Caco-2 (cell line): Measurements from ENCODE around the gene FAM111A. TPM values are rescaled to one million over a fixed set of nuclear protein-coding genes. Genes with fewer than 3 reads are reported as not detected.

Experiments used
- BruUV-seq: library from RNA; stranded (reverse); fragments of 400-500 nt; replicated peaks from 2 replicates; lab custom pipeline; 2021; lab: Mats Ljungman, UMichigan
- CTCF ChIA-PET: fragments of 300-600 bp; sonication (Branson Sonifier 250); formaldehyde crosslinking; loops from one replicate; lab custom pipeline; 2022; ENCODE audit warnings: antibody characterized with exemption; lab: Charles Lee
- POLR2A ChIA-PET: fragments of 300-600 bp; sonication (Branson Sonifier 250); formaldehyde crosslinking; loops from one replicate; lab custom pipeline; 2022; ENCODE audit warnings: antibody characterized with exemption; lab: Charles Lee
- DNase-seq, 2 experiments: peaks; one replicate each; pipeline versions ENCODE4 v3.0.0 to v3.0.0-alpha.2; 2020 to 2022
- H3K27me3 ChIP-seq: replicated peaks from 2 replicates; pipeline ENCODE4 v1.6.0; 2011; ENCODE audit warnings: low read length; ENCODE audit not compliant: control insufficient read depth, insufficient read depth
- H3K36me3 ChIP-seq: 2 replicates; pipeline ENCODE4 v1.5.1; 2011; ENCODE audit warnings: low read length; ENCODE audit not compliant: control insufficient read depth, insufficient read depth
- H3K4me1 ChIP-seq: fragments of 250-450 bp; sonication (Bioruptor Pico); 2 replicates; pipeline ENCODE4 v1.5.1; 2020; ENCODE audit warnings: mild to moderate bottlenecking
- H3K4me3 ChIP-seq: 2 replicates; pipeline ENCODE4 v1.5.1; 2011; ENCODE audit warnings: low read depth, mild to moderate bottlenecking, control low read depth, low read length
- H3K9me3 ChIP-seq: fragments of 250-450 bp; sonication (Bioruptor Pico); 2 replicates; pipeline ENCODE4 v1.5.1; 2020; ENCODE audit warnings: mild to moderate bottlenecking, moderate library complexity
- H3K27ac Mint-ChIP-seq: one replicate; pipeline ENCODE4 v1.8.0; 2022; ENCODE audit warnings: mixed read lengths; ENCODE audit not compliant: unreplicated experiment
- H3K27me3 Mint-ChIP-seq: one replicate; pipeline ENCODE4 v1.8.0; 2022; ENCODE audit warnings: mixed read lengths; ENCODE audit not compliant: insufficient read depth, unreplicated experiment
- H3K36me3 Mint-ChIP-seq: one replicate; pipeline ENCODE4 v1.8.0; 2022; ENCODE audit warnings: mild to moderate bottlenecking, mixed read lengths; ENCODE audit not compliant: insufficient read depth, unreplicated experiment
- H3K4me1 Mint-ChIP-seq: one replicate; pipeline ENCODE4 v1.8.0; 2022; ENCODE audit warnings: low read depth, mixed read lengths; ENCODE audit not compliant: unreplicated experiment
- H3K4me3 Mint-ChIP-seq: one replicate; pipeline ENCODE4 v1.8.0; 2022; ENCODE audit warnings: mild to moderate bottlenecking, moderate library complexity, mixed read lengths; ENCODE audit not compliant: unreplicated experiment
- H3K9me3 Mint-ChIP-seq: one replicate; pipeline ENCODE4 v1.8.0; 2022; ENCODE audit warnings: mixed read lengths; ENCODE audit not compliant: unreplicated experiment
- intact Hi-C: fragments of 100-400 bp; cut with micrococcal nuclease; formaldehyde crosslinking; loops from one replicate; pipeline ENCODE4 v1.10.0; 2022; ENCODE audit not compliant: unreplicated experiment
- total RNA-seq: library from RNA; stranded (reverse); gene quantifications from 2 replicates; pipeline ENCODE4 v1.2.3, GENCODE V29; 2022
- TF ChIP-seq, protein P1 (sequence below), 2 experiments: fragments of 200-600 bp in 1 of 2; IDR thresholded peaks; 1 replicate in 1 of 2; 2 replicates in 1 of 2; pipeline versions ENCODE4 v1.5.1 to v1.8.0; 2011 to 2022; ENCODE audit warnings: antibody characterized with exemption in 1 of 2, control low read depth in 1 of 2, inconsistent platforms in 1 of 2, low read depth in 1 of 2, low read length in 1 of 2, mild to moderate bottlenecking in 1 of 2, moderate library complexity in 1 of 2; ENCODE audit not compliant: insufficient read depth in 1 of 2, severe bottlenecking in 1 of 2, unreplicated experiment in 1 of 2

The FAM111A gene
- total RNA-seq, 1 experiment from 2014 or later, result 78.8 TPM

DNA sequence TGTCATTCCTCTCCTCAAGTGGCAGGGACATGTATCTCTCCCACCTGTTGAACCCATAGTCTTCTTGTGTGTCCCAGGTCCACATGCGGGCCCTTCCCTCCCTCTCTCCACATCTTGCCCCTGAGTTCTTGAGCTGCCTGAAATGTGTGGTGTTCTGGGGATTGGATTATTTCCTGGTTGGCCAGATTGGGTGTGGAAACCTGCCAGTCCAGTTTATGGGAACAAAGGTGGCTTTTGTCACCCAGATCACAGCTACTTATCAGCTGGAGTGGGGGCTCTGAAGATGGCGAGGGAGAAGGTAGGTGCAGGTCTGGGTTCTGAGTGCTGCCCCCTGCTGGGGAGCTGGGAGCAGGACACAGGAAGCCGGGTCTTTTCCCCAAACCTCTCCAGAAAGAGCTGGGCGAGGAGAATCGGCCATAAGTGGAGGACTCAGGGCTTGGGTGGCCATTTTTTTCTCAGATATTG lies 43.5 kb downstream of the FAM111A start:
- Mint-ChIP-seq H3K27me3 (no peaks in the 10 kb centered on the region), H3K9me3 (no peaks in the 10 kb centered on the region), H3K4me1 (peaks cover 52% of the 10 kb centered on the region), H3K27ac (peak overlapping the region; percentile 93), H3K36me3 (peaks cover 93% of the 10 kb centered on the region), H3K4me3 (peak overlapping the region; percentile 76)
- intact Hi-C loops, result loop anchor here (1.0 to 2.0 kb wide), 5 partner anchors 12 to 98 kb away; no protein-coding TSS in a partner anchor
- H3K36me3 ChIP-seq, result peaks cover 25% of the 10 kb centered on the region
- TF ChIP-seq, protein P1, sequence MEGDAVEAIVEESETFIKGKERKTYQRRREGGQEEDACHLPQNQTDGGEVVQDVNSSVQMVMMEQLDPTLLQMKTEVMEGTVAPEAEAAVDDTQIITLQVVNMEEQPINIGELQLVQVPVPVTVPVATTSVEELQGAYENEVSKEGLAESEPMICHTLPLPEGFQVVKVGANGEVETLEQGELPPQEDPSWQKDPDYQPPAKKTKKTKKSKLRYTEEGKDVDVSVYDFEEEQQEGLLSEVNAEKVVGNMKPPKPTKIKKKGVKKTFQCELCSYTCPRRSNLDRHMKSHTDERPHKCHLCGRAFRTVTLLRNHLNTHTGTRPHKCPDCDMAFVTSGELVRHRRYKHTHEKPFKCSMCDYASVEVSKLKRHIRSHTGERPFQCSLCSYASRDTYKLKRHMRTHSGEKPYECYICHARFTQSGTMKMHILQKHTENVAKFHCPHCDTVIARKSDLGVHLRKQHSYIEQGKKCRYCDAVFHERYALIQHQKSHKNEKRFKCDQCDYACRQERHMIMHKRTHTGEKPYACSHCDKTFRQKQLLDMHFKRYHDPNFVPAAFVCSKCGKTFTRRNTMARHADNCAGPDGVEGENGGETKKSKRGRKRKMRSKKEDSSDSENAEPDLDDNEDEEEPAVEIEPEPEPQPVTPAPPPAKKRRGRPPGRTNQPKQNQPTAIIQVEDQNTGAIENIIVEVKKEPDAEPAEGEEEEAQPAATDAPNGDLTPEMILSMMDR (IDR thresholded peaks at IDR 0.05; ENCODE audit: insufficient read depth in 1 of 2, low read depth in 1 of 2, low read length in 1 of 2, severe bottlenecking in 1 of 2, unreplicated experiment in 1 of 2), result peak; percentile 94 to 95
- POLR2A ChIA-PET, result interaction anchor here (0.5 to 2.7 kb wide), 5 partner anchors 11 to 351 kb away, joined by 3 to 69 read pairs (median 6); partner anchors contain the start of genes DTX4 and FAM111B
- no TSS peak for BruUV-seq
- H3K9me3 ChIP-seq, result no peaks in the 10 kb centered on the region
- CTCF ChIA-PET, result interaction anchor here (0.5 to 5.9 kb wide), 18 partner anchors 10 to 543 kb away, joined by 3 to 304 read pairs (median 4); partner anchors contain the start of genes DTX4 and FAM111A
- DNase-seq, result peak; percentile 95 to 96
- peak overlapping the region; percentile 13 for H3K4me3 ChIP-seq
- peaks cover 81% of the 10 kb centered on the region for H3K4me1 ChIP-seq
- H3K27me3 ChIP-seq, result no peaks in the 10 kb centered on the region

DNA sequence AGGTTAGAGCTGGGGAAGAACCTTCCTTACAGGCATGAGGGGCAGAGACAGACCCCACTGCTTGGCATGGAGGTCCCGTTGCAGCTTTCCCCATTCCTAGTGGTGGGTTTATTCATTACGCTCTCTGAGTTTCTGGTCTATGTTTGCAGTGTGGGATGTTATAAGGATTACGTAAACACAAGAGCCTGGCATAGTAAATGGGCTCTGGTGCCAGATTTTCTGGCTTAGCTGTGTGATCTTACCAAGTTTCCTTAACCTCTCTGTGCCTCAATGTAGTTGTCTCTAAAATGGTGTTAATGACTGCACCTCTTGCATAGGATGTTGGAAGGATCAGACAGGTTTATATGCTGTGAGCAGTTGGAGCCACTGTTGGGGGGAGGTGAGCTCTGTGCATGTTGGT lies 44.4 kb downstream of the FAM111A start:
- H3K27me3 Mint-ChIP-seq, result no peaks in the 10 kb centered on the region
- no TSS peak for BruUV-seq
- intact Hi-C loops, result loop anchor here (2.0 kb wide), 1 partner anchor 14 kb away; no protein-coding TSS in a partner anchor
- DNase-seq, result no peak
- peaks cover 52% of the 10 kb centered on the region for H3K4me1 Mint-ChIP-seq
- no peaks in the 10 kb centered on the region for H3K27me3 ChIP-seq
- peaks cover 93% of the 10 kb centered on the region for H3K36me3 Mint-ChIP-seq
- H3K4me3 ChIP-seq, result no peak overlapping the region
- TF ChIP-seq, protein P1 (IDR thresholded peaks at IDR 0.05; ENCODE audit: insufficient read depth in 1 of 2, low read depth in 1 of 2, low read length in 1 of 2, severe bottlenecking in 1 of 2, unreplicated experiment in 1 of 2), result no peak
- ChIA-PET POLR2A (interaction anchor here (2.7 kb wide), 1 partner anchor 15 kb away, joined by 56 read pairs; the partner anchor contains the start of gene DTX4), CTCF (interaction anchor here (2.1 to 5.9 kb wide), 3 partner anchors 12 to 15 kb away, joined by 11 to 304 read pairs (median 24); partner anchors contain the start of gene DTX4)
- H3K9me3 Mint-ChIP-seq, result no peaks in the 10 kb centered on the region
- peak overlapping the region; percentile 93 for H3K27ac Mint-ChIP-seq
- H3K4me1 ChIP-seq, result peaks cover 80% of the 10 kb centered on the region
- H3K36me3 ChIP-seq, result peaks cover 19% of the 10 kb centered on the region
- H3K9me3 ChIP-seq, result no peaks in the 10 kb centered on the region
- H3K4me3 Mint-ChIP-seq, result peak overlapping the region; percentile 24

DNA sequence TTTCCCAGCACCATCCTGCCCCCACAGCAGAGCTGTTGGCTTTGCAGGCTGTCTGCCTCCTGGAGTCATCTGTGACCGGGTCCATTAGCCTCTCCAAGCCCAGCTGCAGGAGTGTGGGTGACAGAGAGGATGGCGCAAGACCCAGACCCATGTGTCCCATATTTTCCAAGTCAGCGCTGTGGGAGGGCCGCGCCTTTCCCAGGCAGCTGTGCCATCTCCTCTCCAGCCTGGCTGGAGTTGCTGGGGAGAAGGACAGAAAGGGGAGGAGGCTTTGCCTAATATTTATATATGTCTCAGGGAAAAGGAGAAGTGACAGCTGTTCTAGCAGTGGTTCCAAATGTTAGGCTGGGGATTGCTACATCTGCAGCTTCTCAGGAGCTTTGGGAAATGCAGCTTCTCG lies 44.9 kb downstream of the FAM111A start:
- Histone ChIP-seq H3K4me1 (peaks cover 75% of the 10 kb centered on the region), H3K9me3 (no peaks in the 10 kb centered on the region), H3K27me3 (no peaks in the 10 kb centered on the region), H3K36me3 (peaks cover 18% of the 10 kb centered on the region), H3K4me3 (no peak overlapping the region)
- ChIA-PET CTCF (interaction anchor here (0.8 to 5.9 kb wide), 3 partner anchors 15 to 33 kb away, joined by 4 to 304 read pairs (median 24); partner anchors contain the start of gene DTX4), POLR2A (no interaction called here)
- DNase-seq, result no peak
- Mint-ChIP-seq H3K9me3 (no peaks in the 10 kb centered on the region), H3K36me3 (peaks cover 93% of the 10 kb centered on the region), H3K27ac (peak overlapping the region; percentile 93), H3K27me3 (no peaks in the 10 kb centered on the region), H3K4me3 (peak overlapping the region; percentile 24), H3K4me1 (peaks cover 52% of the 10 kb centered on the region)
- TF ChIP-seq, protein P1 (IDR thresholded peaks at IDR 0.05; ENCODE audit: insufficient read depth in 1 of 2, low read depth in 1 of 2, low read length in 1 of 2, severe bottlenecking in 1 of 2, unreplicated experiment in 1 of 2), result no peak
- intact Hi-C loops, result loop anchor here (2.0 kb wide), 1 partner anchor 13 kb away; no protein-coding TSS in a partner anchor
- BruUV-seq, result no TSS peak
